ENCODE results near the gene CC2D1A.

GRCh38 chr19:13856497-13856896 is 49.5 kb upstream of the CC2D1A start:
- no peak for TF ChIP-seq EZH2 (IDR thresholded peaks at IDR 0.05; ENCODE audit: insufficient read depth, poor library complexity, severe bottlenecking)
- TF ChIP-seq EZH2phosphoT487 (IDR thresholded peaks at IDR 0.05; ENCODE audit: insufficient read depth, low read depth): no peak
